MCF 10A (cell line): ENCODE measurements around the gene PLXDC2. TPM values are rescaled to one million over a fixed set of nuclear protein-coding genes. Genes with fewer than 3 reads are reported as not detected.

Experiments used
- BruUV-seq: library from RNA; stranded (reverse); fragments of 400-500 nt; replicated peaks from 2 replicates; lab custom pipeline; 2021; lab: Mats Ljungman, UMichigan
- CTCF ChIA-PET: fragments of 300-600 bp; sonication (Branson Sonifier 250); formaldehyde crosslinking; extraction: SDS; loops from one replicate; lab custom pipeline; 2021; ENCODE audit warnings: antibody characterized with exemption, inconsistent platforms; lab: Yijun Ruan, JAX
- POLR2A ChIA-PET: fragments of 300-600, 350-650 bp; sonication (Branson Sonifier 250); formaldehyde crosslinking; extraction: SDS; loops from one replicate; lab custom pipeline; 2020; ENCODE audit warnings: antibody characterized with exemption, inconsistent platforms; lab: Yijun Ruan, JAX
- DNase-seq: peaks from one replicate; pipeline ENCODE4 v3.0.0-alpha.2; 2018; ENCODE audit not compliant: unreplicated experiment
- H3K27ac Mint-ChIP-seq: one replicate; pipeline ENCODE4 v1.8.0; 2022; ENCODE audit warnings: mild to moderate bottlenecking, low read depth, mixed read lengths; ENCODE audit not compliant: unreplicated experiment
- H3K27me3 Mint-ChIP-seq: one replicate; pipeline ENCODE4 v1.8.0; 2022; ENCODE audit warnings: mixed read lengths; ENCODE audit not compliant: insufficient read depth, unreplicated experiment
- H3K36me3 Mint-ChIP-seq: one replicate; pipeline ENCODE4 v1.8.0; 2022; ENCODE audit warnings: mild to moderate bottlenecking, moderate library complexity, mixed read lengths; ENCODE audit not compliant: insufficient read depth, unreplicated experiment
- H3K4me1 Mint-ChIP-seq: one replicate; pipeline ENCODE4 v1.8.0; 2022; ENCODE audit warnings: mixed read lengths; ENCODE audit not compliant: insufficient read depth, unreplicated experiment
- H3K4me3 Mint-ChIP-seq: one replicate; pipeline ENCODE4 v1.8.0; 2022; ENCODE audit warnings: mild to moderate bottlenecking, moderate library complexity, mixed read lengths; ENCODE audit not compliant: unreplicated experiment
- H3K9me3 Mint-ChIP-seq: one replicate; pipeline ENCODE4 v1.8.0; 2022; ENCODE audit warnings: mixed read lengths; ENCODE audit not compliant: unreplicated experiment
- CTCF ChIP-seq: fragments of 200-600 bp; IDR thresholded peaks from one replicate; pipeline ENCODE4 v1.8.0; 2022; ENCODE audit warnings: antibody characterized with exemption, mild to moderate bottlenecking; ENCODE audit not compliant: unreplicated experiment
- intact Hi-C: fragments of 100-400 bp; cut with micrococcal nuclease; formaldehyde crosslinking; loops from 2 replicates; pipeline ENCODE4 v1.14.1; 2022
- total RNA-seq: library from RNA; stranded (reverse); gene quantifications from 2 replicates; pipeline ENCODE4 v1.2.3, GENCODE V29; 2022

The PLXDC2 gene
- total RNA-seq, 1 experiment from 2014 or later = 23.3 TPM

- peaks cover 23% of the 10 kb centered on the region for H3K4me1 Mint-ChIP-seq
- no peaks in the 10 kb centered on the region for H3K9me3 Mint-ChIP-seq
- CTCF ChIA-PET = interaction anchor here (0.5 to 1.7 kb wide), 7 partner anchors 130 to 897 kb away, joined by 3 to 4 read pairs (median 3); no protein-coding TSS in a partner anchor
- intact Hi-C loops = no loop called here
- peaks cover 5% of the 10 kb centered on the region for H3K36me3 Mint-ChIP-seq
- BruUV-seq = no TSS peak
- no peak for DNase-seq
- no peak overlapping the region for H3K4me3 Mint-ChIP-seq
- no peaks in the 10 kb centered on the region for H3K27me3 Mint-ChIP-seq
- no peak overlapping the region for H3K27ac Mint-ChIP-seq
- POLR2A ChIA-PET = interaction anchor here (0.6 kb wide), 1 partner anchor 418 kb away, joined by 3 read pairs; no protein-coding TSS in a partner anchor
- no peak for TF ChIP-seq CTCF
Measured at GRCh38 chr10:19789607-19790006, 26.6 kb upstream of the PLXDC2 start.

GRCh38 chr10:19791032-19791431, 25.2 kb upstream of the PLXDC2 start:
- CTCF ChIA-PET = interaction anchor here (1.0 to 1.2 kb wide), 2 partner anchors 367 to 978 kb away, joined by 3 to 4 read pairs; no protein-coding TSS in a partner anchor
- intact Hi-C loops = no loop called here

GRCh38 chr10:19795684-19796083, 20.5 kb upstream of the PLXDC2 start:
- H3K36me3 Mint-ChIP-seq = no peaks in the 10 kb centered on the region
- peaks cover 9% of the 10 kb centered on the region for H3K9me3 Mint-ChIP-seq
- ChIA-PET POLR2A (interaction anchor here (0.6 kb wide), 1 partner anchor 1261 kb away, joined by 4 read pairs; no protein-coding TSS in a partner anchor), CTCF (interaction anchor here (0.6 to 0.9 kb wide), 2 partner anchors 13 to 319 kb away, joined by 3 to 4 read pairs; no protein-coding TSS in a partner anchor)
- no TSS peak for BruUV-seq
- H3K27ac Mint-ChIP-seq = no peak overlapping the region
- H3K4me3 Mint-ChIP-seq = no peak overlapping the region
- peaks cover 10% of the 10 kb centered on the region for H3K4me1 Mint-ChIP-seq
- no peak for DNase-seq
- intact Hi-C loops = no loop called here
- no peak for TF ChIP-seq CTCF
- H3K27me3 Mint-ChIP-seq = no peaks in the 10 kb centered on the region

More at GRCh38 chr10:19791032-19791431, 25.2 kb upstream of the PLXDC2 start:
- H3K27ac Mint-ChIP-seq = no peak overlapping the region
- TF ChIP-seq CTCF = no peak
- peaks cover 5% of the 10 kb centered on the region for H3K36me3 Mint-ChIP-seq
- no peaks in the 10 kb centered on the region for H3K27me3 Mint-ChIP-seq
- POLR2A ChIA-PET = no interaction called here
- no peak overlapping the region for H3K4me3 Mint-ChIP-seq
- peaks cover 23% of the 10 kb centered on the region for H3K4me1 Mint-ChIP-seq
- no peaks in the 10 kb centered on the region for H3K9me3 Mint-ChIP-seq
- no TSS peak for BruUV-seq
- DNase-seq = peak; percentile 86

- Mint-ChIP-seq H3K27me3 (no peaks in the 10 kb centered on the region), H3K27ac (no peak overlapping the region), H3K4me3 (no peak overlapping the region), H3K9me3 (peaks cover 9% of the 10 kb centered on the region), H3K36me3 (no peaks in the 10 kb centered on the region), H3K4me1 (no peaks in the 10 kb centered on the region)
- POLR2A ChIA-PET = interaction anchor here (0.6 kb wide), 1 partner anchor 1113 kb away, joined by 3 read pairs; no protein-coding TSS in a partner anchor
- intact Hi-C loops = no loop called here
- no TSS peak for BruUV-seq
- no peak for TF ChIP-seq CTCF
- CTCF ChIA-PET = no interaction called here
- DNase-seq = no peak
Measured at GRCh38 chr10:19800161-19800560, 16.1 kb upstream of the PLXDC2 start.
